ENCODE results near the gene WIPF3. TPM values are rescaled to one million over a fixed set of nuclear protein-coding genes. Genes with fewer than 3 reads are reported as not detected.

Gene WIPF3
- total and polyA plus RNA-seq, 2 of the 4 experiments (the other 2 are of a cell fraction) = not detected

DNA sequence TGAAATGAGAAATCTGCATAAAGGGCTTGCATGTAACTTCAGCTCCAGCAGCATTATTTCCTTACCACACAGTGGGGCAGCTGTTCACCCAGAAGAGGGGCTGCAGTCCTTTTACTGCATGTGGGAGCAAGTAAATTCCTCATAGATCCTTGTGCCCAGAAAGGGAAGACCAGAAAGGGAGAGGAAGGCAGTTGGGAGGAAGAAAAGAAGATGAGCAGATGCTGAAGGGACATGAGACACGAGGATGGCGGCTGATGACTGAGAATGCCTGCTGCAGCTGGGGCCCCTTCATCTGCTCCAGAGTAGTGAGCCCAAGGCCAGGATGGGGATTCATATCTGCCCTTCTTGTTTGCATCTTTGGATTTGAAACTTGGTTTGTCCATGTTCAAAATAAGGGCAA lies 80.5 kb downstream of the WIPF3 start (continued):
- TF ChIP-seq, protein P1, sequence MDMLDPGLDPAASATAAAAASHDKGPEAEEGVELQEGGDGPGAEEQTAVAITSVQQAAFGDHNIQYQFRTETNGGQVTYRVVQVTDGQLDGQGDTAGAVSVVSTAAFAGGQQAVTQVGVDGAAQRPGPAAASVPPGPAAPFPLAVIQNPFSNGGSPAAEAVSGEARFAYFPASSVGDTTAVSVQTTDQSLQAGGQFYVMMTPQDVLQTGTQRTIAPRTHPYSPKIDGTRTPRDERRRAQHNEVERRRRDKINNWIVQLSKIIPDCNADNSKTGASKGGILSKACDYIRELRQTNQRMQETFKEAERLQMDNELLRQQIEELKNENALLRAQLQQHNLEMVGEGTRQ (IDR thresholded peaks at IDR 0.05; ENCODE audit: low read depth, low read length) = no peak
- no peak for TF ChIP-seq RFX5 (IDR thresholded peaks at IDR 0.05; ENCODE audit: low read depth, low read length)

- ChIA-PET POLR2A (ENCODE audit: unreplicated experiment) (no interaction called here), CTCF (no interaction called here)
- Histone ChIP-seq H3K27me3 (ENCODE audit: control insufficient read depth, insufficient read depth, low read length) (peaks cover 49% of the 10 kb centered on the region), H3K18ac (ENCODE audit: low read depth, low read length) (no peak overlapping the region), H2BK120ac (ENCODE audit: low read depth, low read length) (no peak overlapping the region), H4K91ac (ENCODE audit: insufficient read depth, low read depth, low read length) (no peak overlapping the region), H4K8ac (ENCODE audit: low read depth in 2 of 2, low read length in 2 of 2) (no peak overlapping the region), H3K27ac (ENCODE audit: insufficient read depth, low read length) (no peak overlapping the region), H2AFZ (replicated peaks; ENCODE audit: low read length, poor library complexity) (no peak overlapping the region), H3K23ac (ENCODE audit: low read depth, low read length) (no peak overlapping the region), H3K4me1 (ENCODE audit: control insufficient read depth, insufficient read depth, low read length) (no peaks in the 10 kb centered on the region), H3K56ac (ENCODE audit: extremely low read depth, insufficient read depth, low read length) (no peak overlapping the region), H4K5ac (ENCODE audit: low read depth, low read length) (no peak overlapping the region), H4K20me1 (ENCODE audit: insufficient read depth, low read length) (no peaks in the 10 kb centered on the region), H3K4ac (ENCODE audit: low read depth, low read length) (no peak overlapping the region), H3K79me1 (ENCODE audit: low read depth in 1 of 2, low read length in 2 of 2) (no peaks in the 10 kb centered on the region), H3K4me2 (ENCODE audit: low read depth, low read length) (no peak overlapping the region), H2BK20ac (ENCODE audit: low read depth, low read length) (no peak overlapping the region), H3K14ac (replicated peaks; ENCODE audit: low read depth, low read length) (no peak overlapping the region), H2AK9ac (replicated peaks; ENCODE audit: low read depth, low read length, poor library complexity) (no peak overlapping the region), H2BK15ac (ENCODE audit: low read depth, low read length) (no peak overlapping the region), H3K36me3 (ENCODE audit: control insufficient read depth, insufficient read depth, low read length) (no peaks in the 10 kb centered on the region), H3K9me1 (ENCODE audit: insufficient read depth, low read length) (no peaks in the 10 kb centered on the region), H3K9ac (ENCODE audit: low read depth, low read length) (no peak overlapping the region), H2AK5ac (ENCODE audit: low read depth, low read length) (no peak overlapping the region), H2BK5ac (ENCODE audit: low read depth, low read length, poor library complexity, severe bottlenecking) (no peak overlapping the region), H3K4me3 (ENCODE audit: insufficient read depth, low read depth, low read length) (no peak overlapping the region), H3K9me3 (ENCODE audit: control insufficient read depth, insufficient read depth, low read length) (no peaks in the 10 kb centered on the region)
- whole genome bisulfite sequencing, 2 experiments (ENCODE audit: extremely low coverage in 2 of 2, insufficient read length in 1 of 2) = no CpG with 5 or more reads among the region's 7 CpGs
- dilution Hi-C loops (cut with HindIII; ENCODE audit: low sequenced_read_pairs, unreplicated experiment) (no loop called here), in situ Hi-C loops (cut with MboI; ENCODE audit: low sequenced_read_pairs) (no loop called here), intact Hi-C loops (cut with micrococcal nuclease) (no loop called here)
- no peak for DNase-seq
- no peak for TF ChIP-seq RAD21 (IDR thresholded peaks at IDR 0.05; ENCODE audit: low read length)
- no peak for TF ChIP-seq POLR2A (IDR thresholded peaks at IDR 0.05; ENCODE audit: low read depth, low read length)
- no peak for TF ChIP-seq SMC3 (IDR thresholded peaks at IDR 0.05; ENCODE audit: low read depth, low read length)
- TF ChIP-seq CHD1 (IDR thresholded peaks at IDR 0.05; ENCODE audit: low read depth, low read length) = no peak
- no peak for TF ChIP-seq RFX5 (IDR thresholded peaks at IDR 0.05; ENCODE audit: low read depth, low read length)
- TF ChIP-seq ELK1 (IDR thresholded peaks at IDR 0.05; ENCODE audit: borderline replicate concordance, low read depth, low read length) = no peak
- TF ChIP-seq MAFK (IDR thresholded peaks at IDR 0.05; ENCODE audit: low read depth, low read length) = no peak
- TF ChIP-seq NFE2L2 (IDR thresholded peaks at IDR 0.05; ENCODE audit: low read depth, low read length) = no peak
- no peak for TF ChIP-seq RCOR1 (IDR thresholded peaks at IDR 0.05; ENCODE audit: insufficient replicate concordance, low read length)
- TF ChIP-seq BHLHE40 (IDR thresholded peaks at IDR 0.05; ENCODE audit: low read depth, low read length) = no peak
- BruUV-seq (replicated peaks) = no TSS peak
- no peak for ATAC-seq (ENCODE audit: low read depth)
Observed at GRCh38 chr7:29888006-29888405, 81.7 kb downstream of the WIPF3 start.

Measured in IMR-90 (cell line).